ENCODE data around the gene MPRIP. TPM values are rescaled to one million over a fixed set of nuclear protein-coding genes. Genes with fewer than 3 reads are reported as not detected.

MPRIP gene
- 270 to 455 TPM (median 383 TPM) in 5 replicates for total RNA-seq (2022; extraction: Qiagen RNA extraction; ENCODE audit: low read depth)

GRCh38 chr17:17042384-17042736 is at the start of gene MPRIP:
MPRIP (plus strand) TSS chr17:17042457; CDS start chr17:17042849, 392 bp downstream.

GRCh38 chr17:17206124-17206912 is 164.1 kb downstream of the MPRIP start, which contains the start of gene PLD6:
PLD6 (minus strand) TSS chr17:17206333; CDS start chr17:17206286, 47 bp downstream.

GRCh38 chr17:17237026-17237799 is 195.0 kb downstream of the MPRIP start, which contains the start of gene FLCN:
FLCN (minus strand) TSS chr17:17237168; CDS start chr17:17228137, 9,031 bp downstream.

Other genes starting within 250 kb of the MPRIP start
- not detected in 5 replicates for gene TNFRSF13B, start 70.3 kb upstream of the MPRIP start, total RNA-seq (2022; extraction: Qiagen RNA extraction; ENCODE audit: low read depth)
- gene PLD6, start 163.9 kb downstream of the MPRIP start, total RNA-seq (2022; extraction: Qiagen RNA extraction; ENCODE audit: low read depth) = 6.7 to 8.5 TPM (median 6.8 TPM) in 5 replicates
- gene FLCN, start 194.7 kb downstream of the MPRIP start, total RNA-seq (2022; extraction: Qiagen RNA extraction; ENCODE audit: low read depth) = 26.6 to 39.1 TPM (median 32.6 TPM) in 5 replicates
- 144 to 156 TPM (median 151 TPM) in 5 replicates for gene COPS3, start 238.8 kb downstream of the MPRIP start, total RNA-seq (2022; extraction: Qiagen RNA extraction; ENCODE audit: low read depth)

All from A549 treated with GW870086 at 1 μM for 4 hours (cell line).